Measurements from ENCODE around the gene LIN7A.

Gene LIN7A

GRCh38 chr12:80937391-80938238 is at the start of gene LIN7A:
Gene LIN7A, minus strand, starts transcription at chr12:80937934. Its CDS starts 212 bp downstream, at chr12:80937722.
- DNase-seq: no peak

- DNase-seq: no peak
Measured at GRCh38 chr12:80986224-80986623, 48.5 kb upstream of the LIN7A start.

GRCh38 chr12:80979816-80980215 is 42.1 kb upstream of the LIN7A start:
- DNase-seq: no peak

- no peak for DNase-seq
Measured at GRCh38 chr12:80979251-80979650, 41.5 kb upstream of the LIN7A start.

GRCh38 chr12:80977346-80977745 is 39.6 kb upstream of the LIN7A start:
- no peak for DNase-seq

- no peak for DNase-seq
Measured at GRCh38 chr12:80968326-80968725, 30.6 kb upstream of the LIN7A start.

GRCh38 chr12:80967565-80967964 is 29.8 kb upstream of the LIN7A start:
- no peak for DNase-seq

- DNase-seq: no peak
Measured at GRCh38 chr12:80966001-80966400, 28.3 kb upstream of the LIN7A start.

- no peak for DNase-seq
Measured at GRCh38 chr12:80958162-80958561, 20.4 kb upstream of the LIN7A start.

- DNase-seq: no peak
Measured at GRCh38 chr12:80954857-80955520, 17.3 kb upstream of the LIN7A start.

- DNase-seq: no peak
Measured at GRCh38 chr12:80952443-80952842, 14.7 kb upstream of the LIN7A start.

- DNase-seq: no peak
Measured at GRCh38 chr12:80946591-80946990, 8.9 kb upstream of the LIN7A start.

- no peak for DNase-seq
Measured at GRCh38 chr12:80943338-80943737, 5.6 kb upstream of the LIN7A start.

- no peak for DNase-seq
Measured at GRCh38 chr12:80941916-80942315, 4.2 kb upstream of the LIN7A start.

GRCh38 chr12:80939231-80939950 is 1.7 kb upstream of the LIN7A start:
- DNase-seq: no peak

- no peak for DNase-seq
Measured at GRCh38 chr12:80938397-80938796, 663 bp upstream of the LIN7A start.

GRCh38 chr12:80936642-80937390 is 918 bp downstream of the LIN7A start:
- DNase-seq: no peak

GRCh38 chr12:80936353-80936641 is 1.4 kb downstream of the LIN7A start:
- DNase-seq: no peak

- no peak for DNase-seq
Measured at GRCh38 chr12:80935111-80935510, 2.6 kb downstream of the LIN7A start.

- no peak for DNase-seq
Measured at GRCh38 chr12:80925983-80926382, 11.8 kb downstream of the LIN7A start.

GRCh38 chr12:80925237-80925636 is 12.5 kb downstream of the LIN7A start:
- no peak for DNase-seq

- no peak for DNase-seq
Measured at GRCh38 chr12:80924437-80924836, 13.3 kb downstream of the LIN7A start.

GRCh38 chr12:80920006-80920405 is 17.7 kb downstream of the LIN7A start:
- no peak for DNase-seq
